Measurements from ENCODE around the gene ADAM33. TPM values are rescaled to one million over a fixed set of nuclear protein-coding genes. Genes with fewer than 3 reads are reported as not detected.

The ADAM33 gene
- total RNA-seq, 2 donors from 2014 or later = not detected

GRCh38 chr20:3701061-3701998 is 19.5 kb upstream of the ADAM33 start:
- no peak for ATAC-seq (replicated peaks)
- H3K36me3 Mint-ChIP-seq (ENCODE audit: low read depth) = no peaks in the 10 kb centered on the region
- H3K4me1 Mint-ChIP-seq = no peaks in the 10 kb centered on the region
- H3K9me3 Mint-ChIP-seq = no peaks in the 10 kb centered on the region
- no peak overlapping the region for H3K27ac Mint-ChIP-seq
- H3K4me3 Mint-ChIP-seq = no peak overlapping the region
- no peaks in the 10 kb centered on the region for H3K27me3 Mint-ChIP-seq

- H3K9me3 Mint-ChIP-seq = no peaks in the 10 kb centered on the region
- H3K27me3 Mint-ChIP-seq = no peaks in the 10 kb centered on the region
- H3K4me1 Mint-ChIP-seq = no peaks in the 10 kb centered on the region
Observed at GRCh38 chr20:3699037-3699436, 17.2 kb upstream of the ADAM33 start.

GRCh38 chr20:3698591-3699001 is 16.8 kb upstream of the ADAM33 start:
- Mint-ChIP-seq H3K9me3 (no peaks in the 10 kb centered on the region), H3K36me3 (ENCODE audit: low read depth) (no peaks in the 10 kb centered on the region), H3K4me1 (no peaks in the 10 kb centered on the region), H3K4me3 (no peak overlapping the region), H3K27ac (no peak overlapping the region), H3K27me3 (no peaks in the 10 kb centered on the region)
- ATAC-seq (replicated peaks) = no peak

More at GRCh38 chr20:3699037-3699436, 17.2 kb upstream of the ADAM33 start:
- no peaks in the 10 kb centered on the region for H3K36me3 Mint-ChIP-seq (ENCODE audit: low read depth)
- H3K27ac Mint-ChIP-seq = no peak overlapping the region
- no peak for ATAC-seq (replicated peaks)
- H3K4me3 Mint-ChIP-seq = no peak overlapping the region

GRCh38 chr20:3697588-3698305 is 15.9 kb upstream of the ADAM33 start:
- H3K9me3 Mint-ChIP-seq = no peaks in the 10 kb centered on the region
- H3K4me3 Mint-ChIP-seq = no peak overlapping the region
- no peaks in the 10 kb centered on the region for H3K27me3 Mint-ChIP-seq

GRCh38 chr20:3696745-3697587 is 15.2 kb upstream of the ADAM33 start:
- H3K9me3 Mint-ChIP-seq = no peaks in the 10 kb centered on the region
- no peaks in the 10 kb centered on the region for H3K36me3 Mint-ChIP-seq (ENCODE audit: low read depth)
- no peak overlapping the region for H3K4me3 Mint-ChIP-seq
- H3K27ac Mint-ChIP-seq = no peak overlapping the region
- no peak for ATAC-seq (replicated peaks)
- no peaks in the 10 kb centered on the region for H3K27me3 Mint-ChIP-seq
- no peaks in the 10 kb centered on the region for H3K4me1 Mint-ChIP-seq

More at GRCh38 chr20:3697588-3698305, 15.9 kb upstream of the ADAM33 start:
- no peaks in the 10 kb centered on the region for H3K36me3 Mint-ChIP-seq (ENCODE audit: low read depth)
- H3K4me1 Mint-ChIP-seq = no peaks in the 10 kb centered on the region
- no peak overlapping the region for H3K27ac Mint-ChIP-seq
- no peak for ATAC-seq (replicated peaks)

GRCh38 chr20:3696200-3696599 is 14.4 kb upstream of the ADAM33 start:
- no peaks in the 10 kb centered on the region for H3K27me3 Mint-ChIP-seq
- H3K4me3 Mint-ChIP-seq = no peak overlapping the region
- ATAC-seq (replicated peaks) = no peak
- H3K9me3 Mint-ChIP-seq = no peaks in the 10 kb centered on the region
- no peak overlapping the region for H3K27ac Mint-ChIP-seq
- H3K4me1 Mint-ChIP-seq = no peaks in the 10 kb centered on the region
- H3K36me3 Mint-ChIP-seq (ENCODE audit: low read depth) = no peaks in the 10 kb centered on the region

- no peaks in the 10 kb centered on the region for H3K9me3 Mint-ChIP-seq
- H3K4me1 Mint-ChIP-seq = no peaks in the 10 kb centered on the region
- H3K4me3 Mint-ChIP-seq = no peak overlapping the region
- H3K27me3 Mint-ChIP-seq = no peaks in the 10 kb centered on the region
- no peak overlapping the region for H3K27ac Mint-ChIP-seq
- H3K36me3 Mint-ChIP-seq (ENCODE audit: low read depth) = no peaks in the 10 kb centered on the region
- no peak for ATAC-seq (replicated peaks)
Observed at GRCh38 chr20:3694864-3695263, 13.1 kb upstream of the ADAM33 start.

- Mint-ChIP-seq H3K4me1 (no peaks in the 10 kb centered on the region), H3K27ac (no peak overlapping the region), H3K36me3 (ENCODE audit: low read depth) (no peaks in the 10 kb centered on the region), H3K9me3 (no peaks in the 10 kb centered on the region), H3K4me3 (no peak overlapping the region), H3K27me3 (no peaks in the 10 kb centered on the region)
- ATAC-seq (replicated peaks) = no peak
Observed at GRCh38 chr20:3693376-3693775, 11.6 kb upstream of the ADAM33 start.

GRCh38 chr20:3692706-3693294 is 11.0 kb upstream of the ADAM33 start:
- H3K9me3 Mint-ChIP-seq = no peaks in the 10 kb centered on the region
- no peaks in the 10 kb centered on the region for H3K27me3 Mint-ChIP-seq
- H3K4me3 Mint-ChIP-seq = no peak overlapping the region
- ATAC-seq (replicated peaks) = no peak
- H3K36me3 Mint-ChIP-seq (ENCODE audit: low read depth) = no peaks in the 10 kb centered on the region
- no peak overlapping the region for H3K27ac Mint-ChIP-seq
- no peaks in the 10 kb centered on the region for H3K4me1 Mint-ChIP-seq

- Mint-ChIP-seq H3K27ac (no peak overlapping the region), H3K4me3 (no peak overlapping the region), H3K4me1 (no peaks in the 10 kb centered on the region), H3K36me3 (ENCODE audit: low read depth) (no peaks in the 10 kb centered on the region), H3K9me3 (no peaks in the 10 kb centered on the region), H3K27me3 (peaks cover 3% of the 10 kb centered on the region)
- ATAC-seq (replicated peaks) = no peak
Observed at GRCh38 chr20:3691897-3692296, 10.1 kb upstream of the ADAM33 start.

GRCh38 chr20:3691306-3691705 is 9.5 kb upstream of the ADAM33 start:
- ATAC-seq (replicated peaks) = no peak
- no peaks in the 10 kb centered on the region for H3K36me3 Mint-ChIP-seq (ENCODE audit: low read depth)
- no peak overlapping the region for H3K27ac Mint-ChIP-seq
- no peak overlapping the region for H3K4me3 Mint-ChIP-seq
- peaks cover 7% of the 10 kb centered on the region for H3K27me3 Mint-ChIP-seq
- no peaks in the 10 kb centered on the region for H3K4me1 Mint-ChIP-seq
- H3K9me3 Mint-ChIP-seq = no peaks in the 10 kb centered on the region

- H3K4me1 Mint-ChIP-seq = no peaks in the 10 kb centered on the region
- H3K27ac Mint-ChIP-seq = no peak overlapping the region
- ATAC-seq (replicated peaks) = no peak
- H3K4me3 Mint-ChIP-seq = no peak overlapping the region
- H3K36me3 Mint-ChIP-seq (ENCODE audit: low read depth) = no peaks in the 10 kb centered on the region
- H3K27me3 Mint-ChIP-seq = peaks cover 8% of the 10 kb centered on the region
- H3K9me3 Mint-ChIP-seq = no peaks in the 10 kb centered on the region
Observed at GRCh38 chr20:3690413-3690812, 8.6 kb upstream of the ADAM33 start.

GRCh38 chr20:3689978-3690377 is 8.2 kb upstream of the ADAM33 start:
- Mint-ChIP-seq H3K27me3 (peaks cover 12% of the 10 kb centered on the region), H3K27ac (no peak overlapping the region), H3K9me3 (no peaks in the 10 kb centered on the region), H3K36me3 (ENCODE audit: low read depth) (no peaks in the 10 kb centered on the region), H3K4me1 (no peaks in the 10 kb centered on the region), H3K4me3 (no peak overlapping the region)
- ATAC-seq (replicated peaks) = no peak

GRCh38 chr20:3687655-3688054 is 5.8 kb upstream of the ADAM33 start:
- no peak overlapping the region for H3K27ac Mint-ChIP-seq
- no peaks in the 10 kb centered on the region for H3K9me3 Mint-ChIP-seq
- H3K4me1 Mint-ChIP-seq = no peaks in the 10 kb centered on the region
- no peak for ATAC-seq (replicated peaks)
- H3K36me3 Mint-ChIP-seq (ENCODE audit: low read depth) = no peaks in the 10 kb centered on the region
- H3K27me3 Mint-ChIP-seq = peaks cover 21% of the 10 kb centered on the region
- no peak overlapping the region for H3K4me3 Mint-ChIP-seq

Measured in activated T-helper 17 cell treated with anti-CD3 and anti-CD28 coated beads, Interleukin-2, amount 50 U/mL, for 72 hours (primary cell).